Heart left ventricle (tissue), 16 donors: Measurements from ENCODE around the gene ADAMTS4. TPM values are rescaled to one million over a fixed set of nuclear protein-coding genes. Genes with fewer than 3 reads are reported as not detected.

Experiments
- ATAC-seq, 4 donors: fragments of 200-7000 bp; cut with Tn5 transposase; one replicate each; pipeline ENCODE4 v1.9.1; 2020 to 2022; ENCODE audit warnings: moderate library complexity in 4 of 4, mild to moderate bottlenecking in 3 of 4, moderate number of reproducible peaks in 1 of 4
- DNase-seq, 5 donors: peaks; one replicate each; pipeline ENCODE4 v3.0.0-alpha.2; 2020
- H3K27ac ChIP-seq, 12 donors: fragments of 200-600 bp; sonication (generic) in 4 of 12; one replicate each; pipeline versions ENCODE4 v1.5.0 to v1.8.0; 2016 to 2022; ENCODE audit warnings: mild to moderate bottlenecking in 2 of 12
- H3K27me3 ChIP-seq, 9 donors: fragments of 200-600 bp; sonication (generic) in 2 of 9; one replicate each; pipeline versions ENCODE4 v1.5.1 to v1.8.0; 2016 to 2022; ENCODE audit warnings: mild to moderate bottlenecking in 3 of 9
- H3K36me3 ChIP-seq, 9 donors: fragments of 200-600 bp; sonication (generic) in 2 of 9; one replicate each; pipeline versions ENCODE4 v1.5.0 to v1.8.0; 2018 to 2022; ENCODE audit warnings: mild to moderate bottlenecking in 2 of 9
- H3K4me1 ChIP-seq, 12 donors: fragments of 200-600 bp; sonication (generic) in 4 of 12; one replicate each; pipeline versions ENCODE4 v1.5.0 to v1.8.0; 2016 to 2022; ENCODE audit warnings: mild to moderate bottlenecking in 3 of 12
- H3K4me3 ChIP-seq, 12 donors: fragments of 200-600 bp; sonication (generic) in 4 of 12; one replicate each; pipeline versions ENCODE4 v1.5.0 to v1.8.0; 2017 to 2022; ENCODE audit warnings: mild to moderate bottlenecking in 9 of 12, moderate library complexity in 4 of 12
- H3K9me3 ChIP-seq, 12 donors: fragments of 200-600 bp; sonication (generic) in 4 of 12; one replicate each; pipeline versions ENCODE4 v1.5.0 to v1.8.0; 2016 to 2022; ENCODE audit warnings: mild to moderate bottlenecking in 1 of 12
- CTCF ChIP-seq, 12 donors: fragments of 200-600 bp; sonication (generic) in 4 of 12; IDR thresholded peaks; one replicate each; pipeline versions ENCODE4 v1.5.0 to v1.8.0; 2018 to 2022; ENCODE audit warnings: antibody characterized with exemption in 12 of 12, mild to moderate bottlenecking in 5 of 12
- POLR2A ChIP-seq, 2 donors: fragments of 450-650 bp; IDR thresholded peaks; one replicate each; pipeline ENCODE4 v1.6.1; 2017; ENCODE audit warnings: antibody characterized with exemption in 2 of 2, mild to moderate bottlenecking in 2 of 2, moderate library complexity in 2 of 2
- WGBS, 4 donors: extraction: QIAGEN DNeasy Blood & Tissue Kit in 2 of 4; methylation state at CpG; one replicate each; pipeline versions ENCODE4 v1.1.5 to v1.1.7; 2013 to 2018; 5-methylcytosine and 5-hydroxymethylcytosine counted together
- intact Hi-C, 10 donors: fragments of 100-400 bp; cut with DNase I; formaldehyde crosslinking; loops; one replicate each; pipeline versions ENCODE4 v1.11.1 to v1.14.2; 2022
- polyA plus RNA-seq, 2 donors: library from polyadenylated mRNA; stranded (reverse); fragments of 200-250 nt; gene quantifications; one replicate each; pipeline ENCODE4 v1.2.3, GENCODE V29; 2013
- total RNA-seq, 9 donors: library from RNA; depleted of rRNA in 2 of 9; stranded (reverse); fragments of >200 nt in 2 of 9; fragmentation: NEBNext Ultra II Directional in 3 of 9; extraction: Animal tissue kit (Norgen Biotek cat#: 25700) in 3 of 9; gene quantifications; one replicate each; pipeline versions ENCODE4 v1.1.0 to v1.2.4, GENCODE V29; 2016 to 2023
- donor health status: ischemic (EF 13 %, LVEDD 7.1; RV severe dilation, severe dysfunction).
- donor health status: healthy with polysubstance abuse.
- donor health status: DM: no; HTN: yes; CAD: no.
- donor health status: DM: no; HTN: no; CAD: no.
- donor health status: ischemic (EF 25% LVEDD 6.9; RV normal size, moderate dysfunction).
- donor health status: ischemic (EF 25% LVEDD 5.7; RV mildly dilated, moderate dysfunction).
- donor health status: healthy.
- donor health status: DM: yes; HTN: yes; CAD: no.
- donor health status: ischemic (EF 35%, LVEDD 5.7; RV mildly dilated, moderate dysfunction).
- donor health status: nonischemic (EF 11% LVEDD 7.7; RV severe dilation, severe dysfunction).
- donor health status: DM: yes; HTN: yes; CAD: no.
- donor health status: PGD.
- donor health status: ischemic (EF 29% LVEDD 5.4; RV normal size, mild dysfunction).
- donor health status: nonischemic (EF 23%, LVEDD 6.1; RV moderate dilation, normal function).

The ADAMTS4 gene
- total and polyA plus RNA-seq, 11 donors, result 1.6 to 65.2 (median 6.1) TPM

GRCh38 chr1:161199506-161200139 is 769 bp upstream of the ADAMTS4 start:
- peaks cover 6 to 90% (median 71%) of the 10 kb centered on the region in 12 donors for H3K4me1 ChIP-seq
- TF ChIP-seq POLR2A (IDR thresholded peaks at IDR 0.05) (no peak), CTCF (IDR thresholded peaks at IDR 0.05) (no peak)
- peak overlapping the region in 2 of 12 donors; percentile 4 to 60 for H3K4me3 ChIP-seq
- peak overlapping the region; percentile 93 to 99 (median 97) for H3K27ac ChIP-seq
- intact Hi-C loops, result loop anchor here in 2 of 10 donors (5.0 to 10.0 kb wide), 2 partner anchors 183 to 185 kb away; no protein-coding TSS in a partner anchor
- H3K36me3 ChIP-seq, result peaks cover 0 to 32% (median 12%) of the 10 kb centered on the region in 9 donors
- peak in 1 of 5 donors; percentile 64 for DNase-seq
- WGBS, 4 donors, result 43 to 48% (median 47%) methylated on average over 5 of the region's 5 CpGs
- H3K9me3 ChIP-seq, result no peaks in the 10 kb centered on the region
- ATAC-seq, result no peak
- no peaks in the 10 kb centered on the region for H3K27me3 ChIP-seq

GRCh38 chr1:161198194-161198896 is 509 bp downstream of the ADAMTS4 start:
- H3K27ac ChIP-seq, result peak overlapping the region; percentile 93 to 99 (median 97)
- ATAC-seq (no peak), DNase-seq (peak in 4 of 5 donors; percentile 49 to 71 (median 52))
- no peaks in the 10 kb centered on the region for H3K9me3 ChIP-seq
- WGBS, 4 donors, result 23 to 33% (median 26%) methylated on average over 17 to 20 of the region's 20 CpGs
- peaks cover 0 to 30% (median 0%) of the 10 kb centered on the region in 9 donors for H3K36me3 ChIP-seq
- peak overlapping the region; percentile 13 to 62 (median 56) for H3K4me3 ChIP-seq
- H3K27me3 ChIP-seq, result no peaks in the 10 kb centered on the region
- intact Hi-C loops, result loop anchor here in 1 of 10 donors (10.0 kb wide), 1 partner anchor 186 kb away; no protein-coding TSS in a partner anchor
- H3K4me1 ChIP-seq, result peaks cover 3 to 89% (median 66%) of the 10 kb centered on the region in 12 donors
- TF ChIP-seq POLR2A (IDR thresholded peaks at IDR 0.05) (no peak), CTCF (IDR thresholded peaks at IDR 0.05) (peak in 1 of 12 donors; percentile 8)

GRCh38 chr1:161197560-161198193 is 1.2 kb downstream of the ADAMTS4 start:
- TF ChIP-seq CTCF (IDR thresholded peaks at IDR 0.05) (no peak), POLR2A (IDR thresholded peaks at IDR 0.05) (no peak)
- intact Hi-C loops, result loop anchor here in 1 of 10 donors (10.0 kb wide), 1 partner anchor 187 kb away; no protein-coding TSS in a partner anchor
- 58 to 66% (median 60%) methylated on average over 11 of the region's 11 CpGs for WGBS, 4 donors
- ATAC-seq (no peak), DNase-seq (peak in 1 of 5 donors; percentile 63)
- H3K4me3 ChIP-seq, result peak overlapping the region; percentile 13 to 62 (median 56)
- peak overlapping the region; percentile 93 to 99 (median 97) for H3K27ac ChIP-seq
- peaks cover 0 to 34% (median 0%) of the 10 kb centered on the region in 9 donors for H3K36me3 ChIP-seq
- H3K9me3 ChIP-seq, result no peaks in the 10 kb centered on the region
- H3K4me1 ChIP-seq, result peaks cover 0 to 89% (median 66%) of the 10 kb centered on the region in 12 donors
- H3K27me3 ChIP-seq, result no peaks in the 10 kb centered on the region
